ENCODE measurements around the gene NEURL4. TPM values are rescaled to one million over a fixed set of nuclear protein-coding genes. Genes with fewer than 3 reads are reported as not detected.

The NEURL4 gene
- total and polyA plus RNA-seq, 2 donors (not counting 3 experiments of a cell fraction or from before 2014, with no cell fraction given) = 32.0 to 44.9 TPM

DNA sequence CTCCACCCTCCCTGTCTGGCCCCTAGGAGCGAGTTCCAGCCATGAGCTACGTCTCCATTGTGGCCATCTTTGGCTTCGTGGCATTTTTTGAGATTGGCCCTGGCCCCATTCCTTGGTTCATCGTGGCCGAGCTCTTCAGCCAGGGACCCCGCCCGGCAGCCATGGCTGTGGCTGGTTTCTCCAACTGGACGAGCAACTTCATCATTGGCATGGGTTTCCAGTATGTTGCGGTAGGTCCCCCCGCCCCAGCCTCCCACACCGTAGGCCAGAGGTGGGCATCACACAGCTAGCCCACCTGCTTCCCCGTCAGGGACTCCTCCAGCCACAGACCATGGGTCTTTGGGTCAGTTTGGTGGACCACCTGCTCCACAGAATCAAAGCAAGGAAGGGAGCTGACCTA, 43.5 kb downstream of the NEURL4 start:
- DNase-seq (ENCODE audit: low read depth, low spot score) (no peak), FAIRE-seq (no peak)
- POLR2A ChIA-PET = no interaction called here
- Histone ChIP-seq H3K4me2 (ENCODE audit: insufficient read depth, low read length) (no peak overlapping the region), H3K36me3 (ENCODE audit: control insufficient read depth in 2 of 2, extremely low read depth in 1 of 2, insufficient read depth in 2 of 2, low read length in 2 of 2) (no peaks in the 10 kb centered on the region), H3K9ac (replicated peaks; ENCODE audit: extremely low read depth, insufficient read depth, low read length) (no peak overlapping the region), H3K4me3 (replicated peaks in 1 of 3; ENCODE audit: insufficient read depth in 1 of 3, low read depth in 1 of 3, low read length in 3 of 3) (no peak overlapping the region), H3K79me2 (ENCODE audit: control insufficient read depth, insufficient read depth, low read length) (no peaks in the 10 kb centered on the region), H3K27ac (ENCODE audit: insufficient read depth, low read depth, low read length) (no peak overlapping the region), H4K20me1 (replicated peaks; ENCODE audit: control insufficient read depth, extremely low read depth, insufficient read depth, low read length) (no peaks in the 10 kb centered on the region), H3K9me1 (replicated peaks; ENCODE audit: control insufficient read depth, extremely low read depth, insufficient read depth, low read length) (no peaks in the 10 kb centered on the region), H3K4me1 (ENCODE audit: control insufficient read depth, extremely low read depth, insufficient read depth, low read length) (peaks cover 9% of the 10 kb centered on the region), H3K9me3 (replicated peaks; ENCODE audit: control insufficient read depth, insufficient read depth, low read length) (no peaks in the 10 kb centered on the region), H3K27me3 (ENCODE audit: control insufficient read depth in 2 of 2, insufficient read depth in 2 of 2, low read length in 2 of 2) (peaks cover 8 to 20% of the 10 kb centered on the region in 2 experiments), H2AFZ (ENCODE audit: low read depth, low read length) (no peak overlapping the region)
- intact Hi-C loops (cut with micrococcal nuclease) = no loop called here
- CTCF ChIA-PET = interaction anchor here (1.2 to 10.2 kb wide), 3 partner anchors 11 to 65 kb away, joined by 4 to 170 read pairs (median 5); no protein-coding TSS in a partner anchor
- no TSS peak for BruUV-seq (replicated peaks)
- dilution Hi-C loops (cut with MboI; ENCODE audit: extremely low pct_ligation_motif_present, low sequenced_read_pairs) = no loop called here
- no peak for TF ChIP-seq GATA2 (IDR thresholded peaks at IDR 0.05; ENCODE audit: insufficient read depth, insufficient read length, low read depth, low read length)

DNA sequence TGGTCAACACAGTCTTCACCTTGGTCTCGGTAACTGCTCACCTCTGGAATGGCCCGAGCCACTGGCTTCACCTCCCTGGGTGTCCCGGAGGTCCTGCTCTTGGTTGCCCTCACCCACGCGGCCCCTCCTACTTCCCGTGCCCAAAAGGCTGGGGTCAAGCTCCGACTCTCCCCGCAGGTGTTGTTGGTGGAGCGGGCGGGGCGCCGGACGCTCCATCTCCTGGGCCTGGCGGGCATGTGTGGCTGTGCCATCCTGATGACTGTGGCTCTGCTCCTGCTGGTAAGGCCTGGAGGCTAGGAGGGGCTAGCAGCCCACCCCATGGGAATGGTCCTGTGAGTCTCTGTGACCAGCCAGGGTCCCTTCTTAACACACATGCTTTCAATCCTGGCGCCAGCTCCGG, 44.2 kb downstream of the NEURL4 start:
- intact Hi-C loops (cut with micrococcal nuclease) (no loop called here), dilution Hi-C loops (cut with MboI; ENCODE audit: extremely low pct_ligation_motif_present, low sequenced_read_pairs) (no loop called here)
- Histone ChIP-seq H2AFZ (ENCODE audit: low read depth, low read length) (no peak overlapping the region), H3K4me3 (replicated peaks in 1 of 3; ENCODE audit: insufficient read depth in 1 of 3, low read depth in 1 of 3, low read length in 3 of 3) (no peak overlapping the region), H3K9ac (replicated peaks; ENCODE audit: extremely low read depth, insufficient read depth, low read length) (no peak overlapping the region), H3K4me2 (ENCODE audit: insufficient read depth, low read length) (no peak overlapping the region), H3K36me3 (ENCODE audit: control insufficient read depth in 2 of 2, extremely low read depth in 1 of 2, insufficient read depth in 2 of 2, low read length in 2 of 2) (no peaks in the 10 kb centered on the region), H3K4me1 (ENCODE audit: control insufficient read depth, extremely low read depth, insufficient read depth, low read length) (peaks cover 9% of the 10 kb centered on the region), H3K79me2 (ENCODE audit: control insufficient read depth, insufficient read depth, low read length) (no peaks in the 10 kb centered on the region), H4K20me1 (replicated peaks; ENCODE audit: control insufficient read depth, extremely low read depth, insufficient read depth, low read length) (no peaks in the 10 kb centered on the region), H3K27ac (ENCODE audit: insufficient read depth, low read depth, low read length) (no peak overlapping the region), H3K9me1 (replicated peaks; ENCODE audit: control insufficient read depth, extremely low read depth, insufficient read depth, low read length) (no peaks in the 10 kb centered on the region), H3K9me3 (replicated peaks; ENCODE audit: control insufficient read depth, insufficient read depth, low read length) (no peaks in the 10 kb centered on the region), H3K27me3 (ENCODE audit: control insufficient read depth in 2 of 2, insufficient read depth in 2 of 2, low read length in 2 of 2) (peaks cover 8 to 19% of the 10 kb centered on the region in 2 experiments)
- no peak for DNase-seq (ENCODE audit: low read depth, low spot score)
- ChIA-PET CTCF (interaction anchor here (0.6 to 10.2 kb wide), 3 partner anchors 12 to 20 kb away, joined by 3 to 170 read pairs (median 5); no protein-coding TSS in a partner anchor), POLR2A (no interaction called here)
- TF ChIP-seq FOS (IDR thresholded peaks at IDR 0.05; ENCODE audit: borderline replicate concordance, insufficient read depth, low read length) (no peak), EZH2 (IDR thresholded peaks at IDR 0.05; ENCODE audit: borderline replicate concordance, low read depth, low read length, severe bottlenecking) (no peak), JUN (IDR thresholded peaks at IDR 0.05; ENCODE audit: borderline replicate concordance, insufficient read depth, insufficient read length, low read depth) (no peak), POLR2AphosphoS5 (IDR thresholded peaks at IDR 0.05; ENCODE audit: insufficient read depth, low read depth, low read length) (no peak), POLR2A (IDR thresholded peaks at IDR 0.05; ENCODE audit: low read depth, low read length) (no peak), MYC (IDR thresholded peaks at IDR 0.05; ENCODE audit: low read depth, low read length) (no peak), GATA2 (IDR thresholded peaks at IDR 0.05; ENCODE audit: insufficient read depth, insufficient read length, low read depth, low read length) (no peak)
- TF ChIP-seq, protein P1, sequence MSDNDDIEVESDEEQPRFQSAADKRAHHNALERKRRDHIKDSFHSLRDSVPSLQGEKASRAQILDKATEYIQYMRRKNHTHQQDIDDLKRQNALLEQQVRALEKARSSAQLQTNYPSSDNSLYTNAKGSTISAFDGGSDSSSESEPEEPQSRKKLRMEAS (IDR thresholded peaks at IDR 0.05; ENCODE audit: insufficient read depth, insufficient read length) = no peak
- TF ChIP-seq, protein P2, sequence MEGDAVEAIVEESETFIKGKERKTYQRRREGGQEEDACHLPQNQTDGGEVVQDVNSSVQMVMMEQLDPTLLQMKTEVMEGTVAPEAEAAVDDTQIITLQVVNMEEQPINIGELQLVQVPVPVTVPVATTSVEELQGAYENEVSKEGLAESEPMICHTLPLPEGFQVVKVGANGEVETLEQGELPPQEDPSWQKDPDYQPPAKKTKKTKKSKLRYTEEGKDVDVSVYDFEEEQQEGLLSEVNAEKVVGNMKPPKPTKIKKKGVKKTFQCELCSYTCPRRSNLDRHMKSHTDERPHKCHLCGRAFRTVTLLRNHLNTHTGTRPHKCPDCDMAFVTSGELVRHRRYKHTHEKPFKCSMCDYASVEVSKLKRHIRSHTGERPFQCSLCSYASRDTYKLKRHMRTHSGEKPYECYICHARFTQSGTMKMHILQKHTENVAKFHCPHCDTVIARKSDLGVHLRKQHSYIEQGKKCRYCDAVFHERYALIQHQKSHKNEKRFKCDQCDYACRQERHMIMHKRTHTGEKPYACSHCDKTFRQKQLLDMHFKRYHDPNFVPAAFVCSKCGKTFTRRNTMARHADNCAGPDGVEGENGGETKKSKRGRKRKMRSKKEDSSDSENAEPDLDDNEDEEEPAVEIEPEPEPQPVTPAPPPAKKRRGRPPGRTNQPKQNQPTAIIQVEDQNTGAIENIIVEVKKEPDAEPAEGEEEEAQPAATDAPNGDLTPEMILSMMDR (IDR thresholded peaks at IDR 0.05; ENCODE audit: extremely low read depth in 1 of 2, insufficient read depth in 1 of 2, low read depth in 1 of 2, low read length in 2 of 2) = no peak
- FAIRE-seq = no peak
- BruUV-seq (replicated peaks) = no TSS peak

Measured in endothelial cell of umbilical vein (primary cell).